ENCODE data around the gene PARP9. TPM values are rescaled to one million over a fixed set of nuclear protein-coding genes. Genes with fewer than 3 reads are reported as not detected.

PARP9 gene
- total and polyA plus RNA-seq, 2 of the 13 experiments (the other 11 are each of a cell fraction or from before 2014, with no cell fraction given), result 6.5 to 10.6 TPM

GRCh38 chr3:122572940-122573412 is 8.9 kb upstream of the PARP9 start (continued):
- TF ChIP-seq FOXP1 (IDR thresholded peaks at IDR 0.05), result no peak
- peak; percentile 56 for TF ChIP-seq FOXP1 (CRISPR knock-in tag; IDR thresholded peaks at IDR 0.05)
- TF ChIP-seq HMGXB4 (CRISPR knock-in tag; IDR thresholded peaks at IDR 0.05; ENCODE audit: borderline replicate concordance in 1 of 2, low read depth in 1 of 2), result no peak; a peak in 1 of 4 replicates
- TF ChIP-seq GATAD2A (CRISPR knock-in tag; IDR thresholded peaks at IDR 0.05), result peak; percentile 80
- TF ChIP-seq ATF2 (CRISPR knock-in tag; IDR thresholded peaks at IDR 0.05), result peak; percentile 54; the same call in 1 of the 2 replicates
- no peak for TF ChIP-seq EED (CRISPR knock-in tag; IDR thresholded peaks at IDR 0.05)
- 0 out of 2 replicates have a peak, but pooled peaks have one; percentile 12 for TF ChIP-seq TRIM24 (CRISPR knock-in tag; IDR thresholded peaks at IDR 0.05)
- TF ChIP-seq ZNF24 (IDR thresholded peaks at IDR 0.05), result no peak
- TF ChIP-seq, protein P1, sequence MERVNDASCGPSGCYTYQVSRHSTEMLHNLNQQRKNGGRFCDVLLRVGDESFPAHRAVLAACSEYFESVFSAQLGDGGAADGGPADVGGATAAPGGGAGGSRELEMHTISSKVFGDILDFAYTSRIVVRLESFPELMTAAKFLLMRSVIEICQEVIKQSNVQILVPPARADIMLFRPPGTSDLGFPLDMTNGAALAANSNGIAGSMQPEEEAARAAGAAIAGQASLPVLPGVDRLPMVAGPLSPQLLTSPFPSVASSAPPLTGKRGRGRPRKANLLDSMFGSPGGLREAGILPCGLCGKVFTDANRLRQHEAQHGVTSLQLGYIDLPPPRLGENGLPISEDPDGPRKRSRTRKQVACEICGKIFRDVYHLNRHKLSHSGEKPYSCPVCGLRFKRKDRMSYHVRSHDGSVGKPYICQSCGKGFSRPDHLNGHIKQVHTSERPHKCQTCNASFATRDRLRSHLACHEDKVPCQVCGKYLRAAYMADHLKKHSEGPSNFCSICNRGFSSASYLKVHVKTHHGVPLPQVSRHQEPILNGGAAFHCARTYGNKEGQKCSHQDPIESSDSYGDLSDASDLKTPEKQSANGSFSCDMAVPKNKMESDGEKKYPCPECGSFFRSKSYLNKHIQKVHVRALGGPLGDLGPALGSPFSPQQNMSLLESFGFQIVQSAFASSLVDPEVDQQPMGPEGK (CRISPR knock-in tag; IDR thresholded peaks at IDR 0.05), result peak; percentile 99
- peak; percentile 43; the same call in 1 of the 2 replicates for TF ChIP-seq MIXL1 (CRISPR knock-in tag; IDR thresholded peaks at IDR 0.05)
- no peak for TF ChIP-seq ZNF136 (CRISPR knock-in tag; IDR thresholded peaks at IDR 0.05; ENCODE audit: low read depth)
- TF ChIP-seq, protein P2, sequence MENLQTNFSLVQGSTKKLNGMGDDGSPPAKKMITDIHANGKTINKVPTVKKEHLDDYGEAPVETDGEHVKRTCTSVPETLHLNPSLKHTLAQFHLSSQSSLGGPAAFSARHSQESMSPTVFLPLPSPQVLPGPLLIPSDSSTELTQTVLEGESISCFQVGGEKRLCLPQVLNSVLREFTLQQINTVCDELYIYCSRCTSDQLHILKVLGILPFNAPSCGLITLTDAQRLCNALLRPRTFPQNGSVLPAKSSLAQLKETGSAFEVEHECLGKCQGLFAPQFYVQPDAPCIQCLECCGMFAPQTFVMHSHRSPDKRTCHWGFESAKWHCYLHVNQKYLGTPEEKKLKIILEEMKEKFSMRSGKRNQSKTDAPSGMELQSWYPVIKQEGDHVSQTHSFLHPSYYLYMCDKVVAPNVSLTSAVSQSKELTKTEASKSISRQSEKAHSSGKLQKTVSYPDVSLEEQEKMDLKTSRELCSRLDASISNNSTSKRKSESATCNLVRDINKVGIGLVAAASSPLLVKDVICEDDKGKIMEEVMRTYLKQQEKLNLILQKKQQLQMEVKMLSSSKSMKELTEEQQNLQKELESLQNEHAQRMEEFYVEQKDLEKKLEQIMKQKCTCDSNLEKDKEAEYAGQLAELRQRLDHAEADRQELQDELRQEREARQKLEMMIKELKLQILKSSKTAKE (CRISPR knock-in tag; IDR thresholded peaks at IDR 0.05; ENCODE audit: borderline replicate concordance), result no peak
- TF ChIP-seq PHF21A (CRISPR knock-in tag; IDR thresholded peaks at IDR 0.05), result 0 out of 2 replicates have a peak, but pooled peaks have one; percentile 23
- TF ChIP-seq MEIS2 (CRISPR knock-in tag; IDR thresholded peaks at IDR 0.05), result 0 out of 2 replicates have a peak, but pooled peaks have one; percentile 43
- no peak for TF ChIP-seq ZNF7 (CRISPR knock-in tag; IDR thresholded peaks at IDR 0.05)
- TF ChIP-seq NR2F6 (IDR thresholded peaks at IDR 0.05), result peak; percentile 90
- peak; percentile 94 for TF ChIP-seq NR2F6 (CRISPR knock-in tag; IDR thresholded peaks at IDR 0.05)
- no peak for TF ChIP-seq ZNF281 (CRISPR knock-in tag; IDR thresholded peaks at IDR 0.05; ENCODE audit: borderline replicate concordance)
- TF ChIP-seq ZNF773 (CRISPR knock-in tag; IDR thresholded peaks at IDR 0.05; ENCODE audit: borderline replicate concordance), result no peak
- TF ChIP-seq MAFF (IDR thresholded peaks at IDR 0.05; ENCODE audit: low read depth, low read length), result no peak
- 0 out of 2 replicates have a peak, but pooled peaks have one; percentile 14 for TF ChIP-seq PPARG (CRISPR knock-in tag; conservative IDR thresholded peaks at IDR 0.05)
- no peak for TF ChIP-seq GZF1 (CRISPR knock-in tag; IDR thresholded peaks at IDR 0.05)
- no peak for TF ChIP-seq NFE2 (CRISPR knock-in tag; IDR thresholded peaks at IDR 0.05)
